Calu3 (cell line): ENCODE data around the gene RALA. TPM values are rescaled to one million over a fixed set of nuclear protein-coding genes. Genes with fewer than 3 reads are reported as not detected.

Source experiments
- BruUV-seq: library from RNA; stranded (reverse); fragments of 400-500 nt; replicated peaks from 2 replicates; lab custom pipeline; 2021; lab: Mats Ljungman, UMichigan
- CTCF ChIA-PET: fragments of 300-600 bp; sonication (Branson Sonifier 250); formaldehyde crosslinking; loops from one replicate; lab custom pipeline; 2022; ENCODE audit warnings: antibody characterized with exemption; lab: Charles Lee
- DNase-seq: peaks from one replicate; pipeline ENCODE4 v3.0.0; 2022
- H3K27ac Mint-ChIP-seq: one replicate; pipeline ENCODE4 v1.8.0; 2022; ENCODE audit warnings: mixed read lengths; ENCODE audit not compliant: unreplicated experiment
- H3K27me3 Mint-ChIP-seq: one replicate; pipeline ENCODE4 v1.8.0; 2022; ENCODE audit warnings: mixed read lengths; ENCODE audit not compliant: unreplicated experiment
- H3K36me3 Mint-ChIP-seq: one replicate; pipeline ENCODE4 v1.8.0; 2022; ENCODE audit warnings: mild to moderate bottlenecking, moderate library complexity, mixed read lengths; ENCODE audit not compliant: insufficient read depth, unreplicated experiment
- H3K4me1 Mint-ChIP-seq: one replicate; pipeline ENCODE4 v1.8.0; 2022; ENCODE audit warnings: mild to moderate bottlenecking, low read depth, mixed read lengths; ENCODE audit not compliant: unreplicated experiment
- H3K4me3 Mint-ChIP-seq: one replicate; pipeline ENCODE4 v1.8.0; 2022; ENCODE audit warnings: mild to moderate bottlenecking, low read depth, moderate library complexity, mixed read lengths; ENCODE audit not compliant: unreplicated experiment
- H3K9me3 Mint-ChIP-seq: one replicate; pipeline ENCODE4 v1.8.0; 2022; ENCODE audit warnings: low read depth, mixed read lengths; ENCODE audit not compliant: unreplicated experiment
- intact Hi-C: fragments of 100-400 bp; cut with micrococcal nuclease; formaldehyde crosslinking; loops from one replicate; pipeline ENCODE4 v1.10.0; 2022; ENCODE audit not compliant: unreplicated experiment
- total RNA-seq: library from RNA; stranded (reverse); gene quantifications from 2 replicates; pipeline ENCODE4 v1.2.3, GENCODE V29; 2022
- TF ChIP-seq, protein P1 (sequence below): fragments of 200-600 bp; IDR thresholded peaks from one replicate; pipeline ENCODE4 v1.8.0; 2022; ENCODE audit warnings: antibody characterized with exemption; ENCODE audit not compliant: unreplicated experiment

Gene RALA
- total RNA-seq, 1 experiment from 2014 or later: 64.8 TPM

DNA sequence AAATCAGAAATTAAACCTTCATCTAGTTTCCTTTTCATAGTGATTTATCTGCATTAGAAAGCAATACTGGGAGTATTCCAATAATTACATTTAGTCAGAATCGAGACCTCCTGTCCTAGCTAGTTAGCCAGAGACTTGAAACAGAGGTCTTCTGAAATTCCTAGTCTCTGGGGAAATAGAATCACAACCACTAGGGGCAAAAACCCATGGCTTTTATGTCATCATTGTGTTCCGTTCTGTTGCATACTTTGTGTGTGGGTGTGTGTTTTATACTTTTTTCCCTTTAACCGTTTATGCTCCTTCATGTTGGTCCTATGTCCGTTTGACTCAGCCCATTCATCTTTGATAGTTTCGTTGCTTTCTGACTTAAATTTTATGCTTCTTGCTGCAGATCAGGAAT, 79.8 kb downstream of the RALA start:
- TF ChIP-seq, protein P1, sequence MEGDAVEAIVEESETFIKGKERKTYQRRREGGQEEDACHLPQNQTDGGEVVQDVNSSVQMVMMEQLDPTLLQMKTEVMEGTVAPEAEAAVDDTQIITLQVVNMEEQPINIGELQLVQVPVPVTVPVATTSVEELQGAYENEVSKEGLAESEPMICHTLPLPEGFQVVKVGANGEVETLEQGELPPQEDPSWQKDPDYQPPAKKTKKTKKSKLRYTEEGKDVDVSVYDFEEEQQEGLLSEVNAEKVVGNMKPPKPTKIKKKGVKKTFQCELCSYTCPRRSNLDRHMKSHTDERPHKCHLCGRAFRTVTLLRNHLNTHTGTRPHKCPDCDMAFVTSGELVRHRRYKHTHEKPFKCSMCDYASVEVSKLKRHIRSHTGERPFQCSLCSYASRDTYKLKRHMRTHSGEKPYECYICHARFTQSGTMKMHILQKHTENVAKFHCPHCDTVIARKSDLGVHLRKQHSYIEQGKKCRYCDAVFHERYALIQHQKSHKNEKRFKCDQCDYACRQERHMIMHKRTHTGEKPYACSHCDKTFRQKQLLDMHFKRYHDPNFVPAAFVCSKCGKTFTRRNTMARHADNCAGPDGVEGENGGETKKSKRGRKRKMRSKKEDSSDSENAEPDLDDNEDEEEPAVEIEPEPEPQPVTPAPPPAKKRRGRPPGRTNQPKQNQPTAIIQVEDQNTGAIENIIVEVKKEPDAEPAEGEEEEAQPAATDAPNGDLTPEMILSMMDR: peak; percentile 17
- Mint-ChIP-seq H3K9me3 (no peaks in the 10 kb centered on the region), H3K36me3 (peaks cover 13% of the 10 kb centered on the region), H3K4me1 (no peaks in the 10 kb centered on the region), H3K27ac (peak overlapping the region; percentile 22), H3K4me3 (no peak overlapping the region), H3K27me3 (no peaks in the 10 kb centered on the region)
- no TSS peak for BruUV-seq
- intact Hi-C loops: no loop called here
- CTCF ChIA-PET: no interaction called here
- no peak for DNase-seq

DNA sequence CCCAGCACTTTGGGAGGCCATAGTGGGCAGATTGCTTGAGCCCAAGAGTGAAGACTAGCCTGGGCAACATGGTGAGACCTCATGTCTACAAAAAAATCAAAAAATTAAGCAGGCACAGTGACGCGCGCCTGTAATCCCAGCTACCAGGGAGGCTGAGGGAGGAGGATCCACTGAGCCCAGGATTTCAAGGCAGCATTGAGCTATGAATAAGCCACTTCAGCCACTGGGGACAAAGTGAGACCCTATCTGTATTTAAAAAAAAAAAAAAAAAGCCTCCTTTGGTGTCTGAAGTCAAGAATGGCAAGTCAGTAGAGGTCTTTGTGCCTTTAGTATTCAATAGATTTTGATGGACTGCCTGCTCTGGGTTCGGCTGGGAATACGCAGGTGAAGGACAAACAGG, 85.7 kb downstream of the RALA start:
- intact Hi-C loops: no loop called here
- no peak overlapping the region for H3K4me3 Mint-ChIP-seq
- H3K4me1 Mint-ChIP-seq: no peaks in the 10 kb centered on the region
- H3K36me3 Mint-ChIP-seq: no peaks in the 10 kb centered on the region
- no TSS peak for BruUV-seq
- TF ChIP-seq, protein P1: no peak
- no peaks in the 10 kb centered on the region for H3K27me3 Mint-ChIP-seq
- peaks cover 7% of the 10 kb centered on the region for H3K9me3 Mint-ChIP-seq
- CTCF ChIA-PET: interaction anchor here (0.7 to 2.1 kb wide), 2 partner anchors 24 to 60 kb away, joined by 3 to 5 read pairs; no protein-coding TSS in a partner anchor
- no peak for DNase-seq
- H3K27ac Mint-ChIP-seq: no peak overlapping the region

DNA sequence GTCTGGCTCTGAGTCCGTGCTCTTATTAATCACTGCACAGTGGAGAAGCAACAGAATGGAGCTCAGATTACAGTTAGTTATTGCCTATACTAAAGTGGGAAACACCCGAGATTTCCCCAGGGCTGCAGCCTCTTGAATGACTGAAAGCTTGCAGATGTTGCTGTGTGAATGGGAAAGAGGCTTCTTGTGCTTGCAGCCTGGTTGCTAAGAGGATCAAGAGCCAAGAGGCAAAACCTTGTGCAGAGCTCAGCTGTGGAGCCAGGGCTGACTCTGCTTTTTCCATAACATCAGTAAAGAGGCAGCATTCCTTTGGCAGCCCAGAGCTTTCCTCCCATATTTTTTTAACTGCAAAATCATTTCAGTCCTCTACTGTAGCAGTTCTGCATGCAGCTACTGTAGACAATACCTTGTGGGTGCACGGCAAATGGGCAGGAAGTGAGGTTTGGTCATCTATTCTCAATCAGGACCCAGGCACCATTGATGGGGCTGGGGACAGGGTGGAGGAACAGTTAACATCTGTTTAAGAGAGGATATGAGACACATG, 86.5 kb downstream of the RALA start:
- DNase-seq: no peak
- peaks cover 11% of the 10 kb centered on the region for H3K9me3 Mint-ChIP-seq
- no peak overlapping the region for H3K27ac Mint-ChIP-seq
- no peaks in the 10 kb centered on the region for H3K27me3 Mint-ChIP-seq
- intact Hi-C loops: no loop called here
- no peak overlapping the region for H3K4me3 Mint-ChIP-seq
- CTCF ChIA-PET: interaction anchor here (0.6 to 2.1 kb wide), 3 partner anchors 13 to 35 kb away, joined by 3 to 7 read pairs (median 5); no protein-coding TSS in a partner anchor
- TF ChIP-seq, protein P1: no peak
- no peaks in the 10 kb centered on the region for H3K4me1 Mint-ChIP-seq
- no TSS peak for BruUV-seq
- H3K36me3 Mint-ChIP-seq: no peaks in the 10 kb centered on the region

DNA sequence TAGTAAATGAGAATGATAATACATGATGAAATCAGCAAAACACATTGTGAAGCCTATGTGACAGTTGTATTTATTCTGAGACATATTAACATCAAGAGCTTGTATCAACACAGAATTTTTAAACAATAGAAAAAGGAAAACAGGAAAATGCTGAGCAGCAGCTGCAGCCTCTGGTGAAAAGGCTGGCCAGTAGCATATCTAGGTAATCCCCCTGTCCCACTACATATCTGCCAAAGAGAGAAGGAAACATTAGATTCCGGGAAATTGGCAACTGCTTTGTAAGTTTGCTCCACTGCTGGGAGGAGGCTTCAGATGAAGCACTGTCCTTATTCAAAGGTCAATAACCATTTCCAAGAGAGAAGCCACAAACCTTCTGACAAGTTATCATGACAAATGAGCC, 89.4 kb downstream of the RALA start:
- Mint-ChIP-seq H3K27ac (no peak overlapping the region), H3K4me1 (no peaks in the 10 kb centered on the region), H3K27me3 (no peaks in the 10 kb centered on the region), H3K4me3 (no peak overlapping the region), H3K36me3 (no peaks in the 10 kb centered on the region), H3K9me3 (peaks cover 21% of the 10 kb centered on the region)
- DNase-seq: no peak
- CTCF ChIA-PET: interaction anchor here (1.0 kb wide), 1 partner anchor 9 kb away, joined by 3 read pairs; no protein-coding TSS in a partner anchor
- TF ChIP-seq, protein P1: no peak
- intact Hi-C loops: no loop called here
- BruUV-seq: no TSS peak
